Measurements from ENCODE around the gene BEST1. TPM values are rescaled to one million over a fixed set of nuclear protein-coding genes. Genes with fewer than 3 reads are reported as not detected.

The BEST1 gene
- total and polyA plus RNA-seq, 2 donors (not counting 1 experiment from before 2014, with no cell fraction given): 2.5 to 15.2 TPM

GRCh38 chr11:61911128-61911700 is 38.9 kb upstream of the BEST1 start:
- Histone ChIP-seq H3K4me2 (ENCODE audit: extremely low read depth, insufficient read depth, low read length) (no peak overlapping the region), H3K4me1 (ENCODE audit: control insufficient read depth, extremely low read depth, insufficient read depth, low read length) (no peaks in the 10 kb centered on the region), H3K27me3 (ENCODE audit: control insufficient read depth, insufficient read depth, low read length) (no peaks in the 10 kb centered on the region), H3K27ac (ENCODE audit: insufficient read depth, low read length) (no peak overlapping the region), H3K9me3 (ENCODE audit: control insufficient read depth, insufficient read depth, low read depth, low read length) (no peaks in the 10 kb centered on the region), H3K79me2 (ENCODE audit: control insufficient read depth, insufficient read depth, low read length) (no peaks in the 10 kb centered on the region), H3K4me3 (replicated peaks in 1 of 4; ENCODE audit: control extremely low read depth in 1 of 4, insufficient read depth in 1 of 4, low read depth in 3 of 4, low read length in 4 of 4) (no peak overlapping the region), H2AFZ (ENCODE audit: low read length) (no peak overlapping the region), H3K9ac (ENCODE audit: insufficient read depth, low read length) (no peak overlapping the region), H3K36me3 (ENCODE audit: control insufficient read depth, insufficient read depth, low read length) (peaks cover 1% of the 10 kb centered on the region), H4K20me1 (ENCODE audit: control insufficient read depth, extremely low read depth, insufficient read depth, low read length) (no peaks in the 10 kb centered on the region)
- no peak for TF ChIP-seq EZH2 (IDR thresholded peaks at IDR 0.05; ENCODE audit: low read length, missing control alignments)
- TF ChIP-seq, protein P1, sequence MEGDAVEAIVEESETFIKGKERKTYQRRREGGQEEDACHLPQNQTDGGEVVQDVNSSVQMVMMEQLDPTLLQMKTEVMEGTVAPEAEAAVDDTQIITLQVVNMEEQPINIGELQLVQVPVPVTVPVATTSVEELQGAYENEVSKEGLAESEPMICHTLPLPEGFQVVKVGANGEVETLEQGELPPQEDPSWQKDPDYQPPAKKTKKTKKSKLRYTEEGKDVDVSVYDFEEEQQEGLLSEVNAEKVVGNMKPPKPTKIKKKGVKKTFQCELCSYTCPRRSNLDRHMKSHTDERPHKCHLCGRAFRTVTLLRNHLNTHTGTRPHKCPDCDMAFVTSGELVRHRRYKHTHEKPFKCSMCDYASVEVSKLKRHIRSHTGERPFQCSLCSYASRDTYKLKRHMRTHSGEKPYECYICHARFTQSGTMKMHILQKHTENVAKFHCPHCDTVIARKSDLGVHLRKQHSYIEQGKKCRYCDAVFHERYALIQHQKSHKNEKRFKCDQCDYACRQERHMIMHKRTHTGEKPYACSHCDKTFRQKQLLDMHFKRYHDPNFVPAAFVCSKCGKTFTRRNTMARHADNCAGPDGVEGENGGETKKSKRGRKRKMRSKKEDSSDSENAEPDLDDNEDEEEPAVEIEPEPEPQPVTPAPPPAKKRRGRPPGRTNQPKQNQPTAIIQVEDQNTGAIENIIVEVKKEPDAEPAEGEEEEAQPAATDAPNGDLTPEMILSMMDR (conservative IDR thresholded peaks at IDR 0.05 in 1 of 2, IDR thresholded peaks at IDR 0.05 in 1 of 2; ENCODE audit: low read depth in 1 of 2, low read length in 2 of 2): no peak
- no peak for DNase-seq (ENCODE audit: low read depth in 2 of 2)

GRCh38 chr11:61911701-61912529 is 38.2 kb upstream of the BEST1 start:
- Histone ChIP-seq H2AFZ (ENCODE audit: low read length) (no peak overlapping the region), H3K4me3 (replicated peaks in 1 of 4; ENCODE audit: control extremely low read depth in 1 of 4, insufficient read depth in 1 of 4, low read depth in 3 of 4, low read length in 4 of 4) (no peak overlapping the region), H3K4me2 (ENCODE audit: extremely low read depth, insufficient read depth, low read length) (no peak overlapping the region), H3K9me3 (ENCODE audit: control insufficient read depth, insufficient read depth, low read depth, low read length) (no peaks in the 10 kb centered on the region), H3K36me3 (ENCODE audit: control insufficient read depth, insufficient read depth, low read length) (no peaks in the 10 kb centered on the region), H3K79me2 (ENCODE audit: control insufficient read depth, insufficient read depth, low read length) (no peaks in the 10 kb centered on the region), H3K27me3 (ENCODE audit: control insufficient read depth, insufficient read depth, low read length) (no peaks in the 10 kb centered on the region), H3K9ac (ENCODE audit: insufficient read depth, low read length) (no peak overlapping the region), H3K27ac (ENCODE audit: insufficient read depth, low read length) (no peak overlapping the region), H4K20me1 (ENCODE audit: control insufficient read depth, extremely low read depth, insufficient read depth, low read length) (no peaks in the 10 kb centered on the region), H3K4me1 (ENCODE audit: control insufficient read depth, extremely low read depth, insufficient read depth, low read length) (no peaks in the 10 kb centered on the region)
- no peak for TF ChIP-seq EZH2 (IDR thresholded peaks at IDR 0.05; ENCODE audit: low read length, missing control alignments)
- TF ChIP-seq, protein P1 (conservative IDR thresholded peaks at IDR 0.05 in 1 of 2, IDR thresholded peaks at IDR 0.05 in 1 of 2; ENCODE audit: low read depth in 1 of 2, low read length in 2 of 2): no peak
- DNase-seq (ENCODE audit: low read depth in 2 of 2): no peak

DNA sequence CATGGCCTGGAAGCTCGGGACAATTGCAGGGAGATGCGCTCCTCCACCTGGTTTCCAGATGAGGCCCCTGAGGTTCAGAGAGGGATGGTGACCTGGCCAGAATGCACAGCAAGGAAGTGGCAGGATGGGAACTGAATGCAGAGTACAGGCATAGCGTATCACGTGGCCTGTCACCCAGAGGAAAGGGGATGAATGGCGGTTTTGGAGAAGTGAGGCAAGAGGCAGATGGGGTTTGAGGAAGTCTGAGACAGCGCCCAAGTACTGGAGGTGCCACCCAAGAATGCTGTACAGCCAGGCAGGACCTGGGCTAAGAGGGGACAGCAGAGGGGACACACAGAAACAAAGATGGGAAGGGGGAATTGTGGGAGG is 37.6 kb upstream of the BEST1 start:
- Histone ChIP-seq H4K20me1 (ENCODE audit: control insufficient read depth, extremely low read depth, insufficient read depth, low read length) (no peaks in the 10 kb centered on the region), H3K4me3 (replicated peaks in 1 of 4; ENCODE audit: control extremely low read depth in 1 of 4, insufficient read depth in 1 of 4, low read depth in 3 of 4, low read length in 4 of 4) (no peak overlapping the region), H3K4me2 (ENCODE audit: extremely low read depth, insufficient read depth, low read length) (no peak overlapping the region), H3K36me3 (ENCODE audit: control insufficient read depth, insufficient read depth, low read length) (no peaks in the 10 kb centered on the region), H3K27me3 (ENCODE audit: control insufficient read depth, insufficient read depth, low read length) (no peaks in the 10 kb centered on the region), H3K9ac (ENCODE audit: insufficient read depth, low read length) (no peak overlapping the region), H3K4me1 (ENCODE audit: control insufficient read depth, extremely low read depth, insufficient read depth, low read length) (no peaks in the 10 kb centered on the region), H3K9me3 (ENCODE audit: control insufficient read depth, insufficient read depth, low read depth, low read length) (no peaks in the 10 kb centered on the region), H3K27ac (ENCODE audit: insufficient read depth, low read length) (no peak overlapping the region), H3K79me2 (ENCODE audit: control insufficient read depth, insufficient read depth, low read length) (no peaks in the 10 kb centered on the region), H2AFZ (ENCODE audit: low read length) (no peak overlapping the region)
- TF ChIP-seq, protein P1 (conservative IDR thresholded peaks at IDR 0.05 in 1 of 2, IDR thresholded peaks at IDR 0.05 in 1 of 2; ENCODE audit: low read depth in 1 of 2, low read length in 2 of 2): no peak
- TF ChIP-seq EZH2 (IDR thresholded peaks at IDR 0.05; ENCODE audit: low read length, missing control alignments): no peak
- DNase-seq (ENCODE audit: low read depth in 2 of 2): no peak
